HL-60 (cell line): ENCODE results near the gene FOLR2.

Experiments
- DNase-seq, 2 experiments: peaks; one replicate each; pipeline ENCODE4 v3.0.0-alpha.2; 2010 to 2020; ENCODE audit warnings: low read depth in 1 of 2, low spot score in 1 of 2
- H3K27ac ChIP-seq: fragments of 250-450 bp; sonication (Bioruptor Pico); replicated peaks from 2 replicates; pipeline ENCODE4 v1.5.1; 2020; ENCODE audit warnings: mild to moderate bottlenecking, moderate library complexity
- H3K27me3 ChIP-seq: fragments of 250-450 bp; sonication (Bioruptor Pico); 2 replicates; pipeline ENCODE4 v1.5.1; 2021; ENCODE audit warnings: mild to moderate bottlenecking, moderate library complexity; ENCODE audit not compliant: insufficient read depth, poor library complexity, severe bottlenecking
- H3K4me3 ChIP-seq: replicated peaks from 2 replicates; pipeline ENCODE4 v1.5.1; 2011; ENCODE audit warnings: mild to moderate bottlenecking, control low read depth, low read length; ENCODE audit not compliant: insufficient read depth
- CTCF ChIP-seq: IDR thresholded peaks from one replicate; pipeline ENCODE4 v1.5.1; 2011; ENCODE audit warnings: low read length, control low read depth, inconsistent platforms; ENCODE audit not compliant: insufficient read depth
- GABPA ChIP-seq: IDR thresholded peaks from 2 replicates; pipeline ENCODE4 v1.6.1; 2012; ENCODE audit warnings: low read depth
- POLR2AphosphoS5 ChIP-seq: IDR thresholded peaks from 2 replicates; pipeline ENCODE4 v1.6.1; 2012; ENCODE audit warnings: low read depth
- REST ChIP-seq: IDR thresholded peaks from 2 replicates; pipeline ENCODE4 v1.6.1; 2012; ENCODE audit warnings: low read depth; ENCODE audit not compliant: insufficient replicate concordance
- SPI1 ChIP-seq: IDR thresholded peaks from 2 replicates; pipeline ENCODE4 v1.6.1; 2012; ENCODE audit warnings: low read depth, mild to moderate bottlenecking, borderline replicate concordance

Gene FOLR2

GRCh38 chr11:72238492-72239312 lies 22.1 kb downstream of the FOLR2 start:
- peaks cover 39% of the 10 kb centered on the region for H3K27me3 ChIP-seq
- no peak for DNase-seq
- no peak overlapping the region for H3K27ac ChIP-seq
- TF ChIP-seq SPI1, result no peak
- TF ChIP-seq POLR2AphosphoS5, result no peak
- no peak for TF ChIP-seq CTCF
- TF ChIP-seq GABPA, result no peak
- TF ChIP-seq REST, result no peak
- H3K4me3 ChIP-seq, result no peak overlapping the region

- Histone ChIP-seq H3K4me3 (no peak overlapping the region), H3K27ac (no peak overlapping the region), H3K27me3 (peaks cover 42% of the 10 kb centered on the region)
- DNase-seq, result no peak
- TF ChIP-seq CTCF, result no peak
- peak; percentile 41; the same call in 1 of the 2 replicates for TF ChIP-seq POLR2AphosphoS5
Measured at GRCh38 chr11:72239313-72239848, 22.8 kb downstream of the FOLR2 start.

GRCh38 chr11:72239849-72240460 lies 23.4 kb downstream of the FOLR2 start:
- TF ChIP-seq REST (no peak), POLR2AphosphoS5 (no peak)
- Histone ChIP-seq H3K27me3 (peaks cover 48% of the 10 kb centered on the region), H3K4me3 (no peak overlapping the region), H3K27ac (no peak overlapping the region)
- peak in 1 of 2 experiments; percentile 23 for DNase-seq

DNA sequence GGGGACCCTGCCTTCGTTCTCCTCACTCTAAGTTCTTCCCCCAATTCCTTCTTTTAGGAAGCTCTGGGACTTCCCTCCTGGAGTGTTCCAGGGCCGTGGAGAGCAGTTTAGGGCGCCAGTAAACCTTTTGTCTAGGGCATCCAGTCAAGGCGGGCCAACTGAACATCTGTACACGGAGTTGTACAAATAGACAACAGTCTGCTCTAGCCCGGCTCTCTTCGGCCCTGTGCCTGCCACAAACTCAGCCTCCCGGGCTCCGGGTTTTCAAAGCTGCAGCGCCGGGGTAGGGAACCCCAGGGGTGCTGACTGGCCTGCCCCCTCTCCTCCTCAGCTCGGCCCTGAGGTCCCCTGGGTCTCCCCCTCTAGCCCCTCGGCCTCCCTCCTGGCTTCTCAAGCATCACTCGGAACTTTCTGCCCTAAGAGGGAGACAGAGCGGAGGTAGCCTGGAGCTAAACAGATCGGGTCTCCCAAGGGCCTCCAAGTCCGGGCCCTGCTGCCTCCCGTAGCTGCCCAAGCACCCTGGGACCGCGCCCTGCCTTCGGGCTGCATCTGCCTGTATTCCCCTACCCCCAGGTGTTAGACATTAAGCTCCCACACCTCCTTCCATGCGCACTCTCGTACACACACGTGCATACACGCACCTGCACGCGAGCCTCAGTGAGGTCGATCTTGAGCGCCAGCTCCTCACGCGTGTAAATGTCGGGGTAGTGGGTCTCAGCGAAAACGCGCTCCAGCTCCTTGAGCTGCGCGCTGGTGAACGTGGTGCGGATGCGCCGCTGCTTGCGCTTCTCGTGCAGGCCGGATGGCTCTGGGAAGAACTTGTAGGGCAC lies 24.1 kb downstream of the FOLR2 start:
- TF ChIP-seq POLR2AphosphoS5, result no peak
- no peak for TF ChIP-seq REST
- no peak for TF ChIP-seq SPI1
- no peak for TF ChIP-seq CTCF
- no peak for TF ChIP-seq GABPA
- Histone ChIP-seq H3K27ac (no peak overlapping the region), H3K27me3 (peaks cover 55% of the 10 kb centered on the region), H3K4me3 (no peak overlapping the region)
- no peak for DNase-seq
